IMR-90 (cell line): ENCODE measurements around the gene NIPA2. TPM values are rescaled to one million over a fixed set of nuclear protein-coding genes. Genes with fewer than 3 reads are reported as not detected.

ENCODE experiments used
- ATAC-seq: fragments of 200-7000 bp; cut with Tn5 transposase; 2 replicates; pipeline ENCODE4 v1.9.1; 2020; ENCODE audit warnings: low read depth, mild to moderate bottlenecking, moderate library complexity
- BruUV-seq: library from RNA; stranded (reverse); fragments of 400-500 nt; replicated peaks from 2 replicates; lab custom pipeline; 2021; lab: Mats Ljungman, UMichigan
- CTCF ChIA-PET: fragments of 300-600 bp; formaldehyde crosslinking; extraction: SDS; loops from one replicate; lab custom pipeline; 2021; ENCODE audit warnings: antibody characterized with exemption; lab: Yijun Ruan, JAX
- POLR2A ChIA-PET: fragments of 300-600 bp; sonication (Branson Sonifier 250); formaldehyde crosslinking; loops from one replicate; lab custom pipeline; 2022; ENCODE audit warnings: antibody characterized with exemption; ENCODE audit not compliant: unreplicated experiment; lab: Charles Lee
- DNase-seq: peaks from one replicate; pipeline ENCODE4 v3.0.0; 2013
- H2AFZ ChIP-seq: replicated peaks from 2 replicates; pipeline ENCODE3; 2013; ENCODE audit warnings: low read length, mild to moderate bottlenecking; ENCODE audit not compliant: poor library complexity
- H2AK5ac ChIP-seq: 2 replicates; pipeline ENCODE4 v1.6.1; 2013; ENCODE audit warnings: low read depth, low read length, inconsistent platforms
- H2AK9ac ChIP-seq: replicated peaks from 2 replicates; pipeline ENCODE3; 2013; ENCODE audit warnings: mild to moderate bottlenecking, low read depth, low read length, moderate library complexity; ENCODE audit not compliant: poor library complexity
- H2BK120ac ChIP-seq: 2 replicates; pipeline ENCODE4 v1.6.1; 2013; ENCODE audit warnings: low read depth, low read length, inconsistent platforms
- H2BK15ac ChIP-seq: 3 replicates; pipeline ENCODE4 v1.6.1; 2013; ENCODE audit warnings: low read depth, low read length, inconsistent platforms
- H2BK20ac ChIP-seq: 2 replicates; pipeline ENCODE4 v1.6.1; 2013; ENCODE audit warnings: low read depth, mild to moderate bottlenecking, inconsistent platforms, low read length, moderate library complexity
- H2BK5ac ChIP-seq: 2 replicates; pipeline ENCODE4 v1.6.1; 2013; ENCODE audit warnings: mild to moderate bottlenecking, low read depth, low read length, inconsistent platforms; ENCODE audit not compliant: poor library complexity, severe bottlenecking
- H3K14ac ChIP-seq: replicated peaks from 2 replicates; pipeline ENCODE4 v1.6.1; 2013; ENCODE audit warnings: low read depth, low read length, inconsistent platforms
- H3K18ac ChIP-seq: 2 replicates; pipeline ENCODE4 v1.6.1; 2013; ENCODE audit warnings: low read depth, low read length, control low read depth
- H3K23ac ChIP-seq: 2 replicates; pipeline ENCODE4 v1.6.1; 2013; ENCODE audit warnings: low read depth, low read length, inconsistent platforms
- H3K27ac ChIP-seq: 2 replicates; pipeline ENCODE4 v1.5.1; 2013; ENCODE audit warnings: mild to moderate bottlenecking, control low read depth, low read length; ENCODE audit not compliant: insufficient read depth
- H3K27me3 ChIP-seq: 2 replicates; pipeline ENCODE4 v1.6.1; 2013; ENCODE audit warnings: low read length; ENCODE audit not compliant: control insufficient read depth, insufficient read depth
- H3K36me3 ChIP-seq: 2 replicates; pipeline ENCODE4 v1.6.1; 2013; ENCODE audit warnings: low read length, mixed read lengths; ENCODE audit not compliant: control insufficient read depth, insufficient read depth
- H3K4ac ChIP-seq: 2 replicates; pipeline ENCODE4 v1.6.1; 2013; ENCODE audit warnings: low read depth, low read length, inconsistent platforms
- H3K4me1 ChIP-seq: 2 replicates; pipeline ENCODE4 v1.6.1; 2013; ENCODE audit warnings: low read length, mixed read lengths; ENCODE audit not compliant: control insufficient read depth, insufficient read depth
- H3K4me2 ChIP-seq: 2 replicates; pipeline ENCODE4 v1.6.1; 2013; ENCODE audit warnings: low read depth, mild to moderate bottlenecking, control low read depth, low read length, moderate library complexity
- H3K4me3 ChIP-seq: 2 replicates; pipeline ENCODE4 v1.5.1; 2013; ENCODE audit warnings: low read depth, mild to moderate bottlenecking, control low read depth, low read length, moderate library complexity; ENCODE audit not compliant: insufficient read depth
- H3K56ac ChIP-seq: 2 replicates; pipeline ENCODE4 v1.6.1; 2013; ENCODE audit warnings: low read length, inconsistent platforms; ENCODE audit not compliant: insufficient read depth; ENCODE audit errors: extremely low read depth
- H3K79me1 ChIP-seq, 2 experiments: 2 replicates each; pipeline ENCODE4 v1.6.1; 2013; ENCODE audit warnings: low read length in 2 of 2, inconsistent platforms in 1 of 2, low read depth in 1 of 2
- H3K9ac ChIP-seq: 2 replicates; pipeline ENCODE4 v1.6.1; 2013; ENCODE audit warnings: low read depth, low read length, control low read depth
- H3K9me1 ChIP-seq: 2 replicates; pipeline ENCODE4 v1.6.1; 2013; ENCODE audit warnings: low read length, inconsistent platforms; ENCODE audit not compliant: insufficient read depth
- H3K9me3 ChIP-seq: 2 replicates; pipeline ENCODE4 v1.6.1; 2013; ENCODE audit warnings: low read length; ENCODE audit not compliant: control insufficient read depth, insufficient read depth
- H4K20me1 ChIP-seq: 2 replicates; pipeline ENCODE4 v1.6.1; 2013; ENCODE audit warnings: low read length, inconsistent platforms; ENCODE audit not compliant: insufficient read depth
- H4K5ac ChIP-seq: 2 replicates; pipeline ENCODE4 v1.6.1; 2013; ENCODE audit warnings: mild to moderate bottlenecking, low read depth, low read length, control low read depth
- H4K8ac ChIP-seq, 2 experiments: 2 replicates each; pipeline ENCODE4 v1.6.1; 2013; ENCODE audit warnings: low read depth in 2 of 2, low read length in 2 of 2, control low read depth in 1 of 2, inconsistent platforms in 1 of 2
- H4K91ac ChIP-seq: 2 replicates; pipeline ENCODE4 v1.6.1; 2013; ENCODE audit warnings: low read depth, low read length, inconsistent platforms; ENCODE audit not compliant: insufficient read depth
- CEBPB ChIP-seq: IDR thresholded peaks from 2 replicates; pipeline ENCODE4 v1.6.1; 2012; ENCODE audit warnings: low read depth, low read length, improper control_type of control experiment
- MAFK ChIP-seq: IDR thresholded peaks from 2 replicates; pipeline ENCODE4 v1.6.1; 2012; ENCODE audit warnings: low read depth, low read length, improper control_type of control experiment
- SMC3 ChIP-seq: fragments of 150-350 bp; IDR thresholded peaks from 2 replicates; pipeline ENCODE4 v1.6.1; 2016; ENCODE audit warnings: low read depth, mild to moderate bottlenecking, antibody characterized with exemption, low read length, moderate library complexity
- WGBS, 2 experiments: methylation state at CpG; one replicate each; pipeline versions ENCODE4 v1.1.5 to v1.1.7; 2013; ENCODE audit warnings: missing lambda C conversion rate in 2 of 2; ENCODE audit not compliant: insufficient read length in 1 of 2; ENCODE audit errors: extremely low coverage in 2 of 2; 5-methylcytosine and 5-hydroxymethylcytosine counted together
- dilution Hi-C: fragments of 300-500 bp; cut with HindIII; formaldehyde crosslinking; loops from one replicate; pipeline ENCODE4 v1.14.3; 2018; ENCODE audit warnings: low sequenced_read_pairs; ENCODE audit not compliant: unreplicated experiment
- in situ Hi-C: fragments of 300-500 bp; cut with MboI; formaldehyde crosslinking; loops from 3 replicates; pipeline ENCODE4 v1.14.3; 2019; ENCODE audit warnings: low sequenced_read_pairs, inconsistent platforms, mixed read lengths
- intact Hi-C: fragments of 100-400 bp; cut with micrococcal nuclease; formaldehyde crosslinking; loops from 2 replicates; pipeline ENCODE4 v1.10.0; 2022
- polyA plus RNA-seq, 3 experiments: library from polyadenylated mRNA; depleted of rRNA; stranded (reverse); fragments of >200 nt; gene quantifications; 2 replicates each; pipeline ENCODE4 v1.2.3, GENCODE V29; 2012; ENCODE audit warnings: low replicate concordance in 1 of 3
- total RNA-seq: library from RNA; depleted of rRNA; stranded (reverse); fragments of >200 nt; gene quantifications from 2 replicates; pipeline ENCODE4 v1.2.3, GENCODE V29; 2012

NIPA2 gene
- total and polyA plus RNA-seq, 2 of the 4 experiments (the other 2 are of a cell fraction) = 33.0 to 38.0 TPM

- Histone ChIP-seq H3K4me3 (no peak overlapping the region), H3K4me2 (no peak overlapping the region), H3K56ac (no peak overlapping the region), H3K27me3 (no peaks in the 10 kb centered on the region), H3K9ac (no peak overlapping the region), H4K5ac (no peak overlapping the region), H3K9me1 (peaks cover 10% of the 10 kb centered on the region; the same call in 1 of the 2 replicates), H4K20me1 (no peaks in the 10 kb centered on the region), H2BK15ac (no peak overlapping the region), H2BK20ac (no peak overlapping the region), H3K23ac (no peak overlapping the region), H3K4me1 (no peaks in the 10 kb centered on the region; the same call in 1 of the 2 replicates), H2BK5ac (no peak overlapping the region), H3K9me3 (no peaks in the 10 kb centered on the region), H3K4ac (no peak overlapping the region), H4K8ac (no peak overlapping the region), H2BK120ac (no peak overlapping the region), H3K14ac (no peak overlapping the region), H3K36me3 (peaks cover 47% of the 10 kb centered on the region), H2AK9ac (peak overlapping the region; percentile 29), H2AFZ (no peak overlapping the region), H4K91ac (no peak overlapping the region), H3K27ac (no peak overlapping the region), H3K79me1 (peaks cover 13% of the 10 kb centered on the region in 2 experiments; a peak in 3 of 4 replicates), H3K18ac (no peak overlapping the region), H2AK5ac (no peak overlapping the region)
- in situ Hi-C loops = no loop called here
- peak; percentile 46; the same call in 1 of the 2 replicates for ATAC-seq
- CTCF ChIA-PET = no interaction called here
- peak; percentile 34 for DNase-seq
- dilution Hi-C loops = no loop called here
- POLR2A ChIA-PET = no interaction called here
- WGBS, 2 experiments = 80% methylated on average over 1 of the region's 10 CpGs; no CpG with 5 or more reads in 1 of the 2 experiments
- TF ChIP-seq CEBPB (no peak), SMC3 (no peak), MAFK (no peak)
- no TSS peak for BruUV-seq
- intact Hi-C loops = no loop called here
Measured at GRCh38 chr15:22895465-22896190, 57.2 kb downstream of the NIPA2 start.
